ENCODE data around the gene SIGLEC6. TPM values are rescaled to one million over a fixed set of nuclear protein-coding genes. Genes with fewer than 3 reads are reported as not detected.

The SIGLEC6 gene
- total RNA-seq, 1 donor from 2014 or later: not detected

GRCh38 chr19:51470966-51471365 is 60.5 kb downstream of the SIGLEC6 start:
- DNase-seq (ENCODE audit: low read depth): no peak
- no peak overlapping the region for H3K4me3 ChIP-seq (ENCODE audit: low read depth, low read length)

GRCh38 chr19:51469629-51470028 is 61.8 kb downstream of the SIGLEC6 start:
- no peak overlapping the region for H3K4me3 ChIP-seq (ENCODE audit: low read depth, low read length)
- no peak for TF ChIP-seq CTCF (conservative IDR thresholded peaks at IDR 0.05; ENCODE audit: low read depth, low read length)
- DNase-seq (ENCODE audit: low read depth): no peak

More at GRCh38 chr19:51470966-51471365, 60.5 kb downstream of the SIGLEC6 start:
- no peak for TF ChIP-seq CTCF (conservative IDR thresholded peaks at IDR 0.05; ENCODE audit: low read depth, low read length)

GRCh38 chr19:51469162-51469561 is 62.3 kb downstream of the SIGLEC6 start:
- TF ChIP-seq CTCF (conservative IDR thresholded peaks at IDR 0.05; ENCODE audit: low read depth, low read length): no peak
- no peak for DNase-seq (ENCODE audit: low read depth)
- H3K4me3 ChIP-seq (ENCODE audit: low read depth, low read length): no peak overlapping the region

GRCh38 chr19:51468545-51468920 is 62.9 kb downstream of the SIGLEC6 start:
- no peak overlapping the region for H3K4me3 ChIP-seq (ENCODE audit: low read depth, low read length)
- TF ChIP-seq CTCF (conservative IDR thresholded peaks at IDR 0.05; ENCODE audit: low read depth, low read length): no peak
- DNase-seq (ENCODE audit: low read depth): no peak

- DNase-seq (ENCODE audit: low read depth): no peak
- TF ChIP-seq CTCF (conservative IDR thresholded peaks at IDR 0.05; ENCODE audit: low read depth, low read length): no peak
These were observed 63.5 kb downstream of the SIGLEC6 start for GRCh38 chr19:51467864-51468544.

More at GRCh38 chr19:51467864-51468544, 63.5 kb downstream of the SIGLEC6 start:
- H3K4me3 ChIP-seq (ENCODE audit: low read depth, low read length): no peak overlapping the region

Other genes starting within 250 kb of the SIGLEC6 start
- gene IGLON5, start 220.0 kb downstream of the SIGLEC6 start, total RNA-seq: 0.06 TPM in 1 of 2 replicates, not detected in the other
- 0.51 and 0.92 TPM in 2 replicates for gene VSIG10L, start 189.5 kb downstream of the SIGLEC6 start, total RNA-seq
- 55.6 and 56.0 TPM in 2 replicates for gene ETFB, start 165.3 kb downstream of the SIGLEC6 start, total RNA-seq
- not detected in 2 replicates for gene CLDND2, start 162.7 kb downstream of the SIGLEC6 start, total RNA-seq
- gene NKG7, start 159.0 kb downstream of the SIGLEC6 start, total RNA-seq: not detected in 2 replicates
- not detected in 2 replicates for gene LIM2, start 143.7 kb downstream of the SIGLEC6 start, total RNA-seq
- not detected in 2 replicates for gene C19orf84, start 141.1 kb downstream of the SIGLEC6 start, total RNA-seq
- gene SIGLEC10, start 114.0 kb downstream of the SIGLEC6 start, total RNA-seq: not detected in 2 replicates
- not detected in 2 replicates for gene SIGLEC8, start 73.2 kb downstream of the SIGLEC6 start, total RNA-seq
- not detected in 2 replicates for gene CEACAM18, start 53.1 kb downstream of the SIGLEC6 start, total RNA-seq
- not detected in 2 replicates for gene SIGLEC12, start 29.9 kb downstream of the SIGLEC6 start, total RNA-seq
- 1.7 and 4.2 TPM in 2 replicates for gene ZNF175, start 39.6 kb upstream of the SIGLEC6 start, total RNA-seq
- not detected in 2 replicates for gene SIGLEC5, start 98.7 kb upstream of the SIGLEC6 start, total RNA-seq
- gene SIGLEC14, start 115.2 kb upstream of the SIGLEC6 start, total RNA-seq: not detected in 2 replicates
- 4.7 and 4.9 TPM in 2 replicates for gene SPACA6, start 161.7 kb upstream of the SIGLEC6 start, total RNA-seq
- 0.35 TPM in 1 of 2 replicates, not detected in the other for gene HAS1, start 192.3 kb upstream of the SIGLEC6 start, total RNA-seq
- 0.22 TPM in 1 of 2 replicates, not detected in the other for gene FPR1, start 220.2 kb upstream of the SIGLEC6 start, total RNA-seq
- not detected in 2 replicates for gene FPR2, start 229.5 kb upstream of the SIGLEC6 start, total RNA-seq

All from epithelial cell of proximal tubule (primary cell).